Hepatocyte (in vitro differentiated cells): ENCODE measurements around the gene CDH26.

Experiments used
- CTCF ChIP-seq: fragments of 200-600 bp; sonication (generic); IDR thresholded peaks from 2 replicates; pipeline ENCODE4 v1.5.1; 2016; ENCODE audit warnings: antibody characterized with exemption, mild to moderate bottlenecking; ENCODE audit not compliant: poor library complexity
- EZH2phosphoT487 ChIP-seq: fragments of 200-600 bp; sonication (generic); IDR thresholded peaks from one replicate; pipeline ENCODE4 v1.6.1; 2018; ENCODE audit warnings: antibody characterized with exemption, mild to moderate bottlenecking, low read depth, moderate library complexity; ENCODE audit not compliant: unreplicated experiment, severe bottlenecking

- TF ChIP-seq CTCF: no peak
- TF ChIP-seq EZH2phosphoT487: no peak
Observed at GRCh38 chr20:60051911-60052310, 93.7 kb downstream of the CDH26 start.
